Forelimb muscle (tissue), 1 donor: ENCODE measurements around the gene UBE2V1. TPM values are rescaled to one million over a fixed set of nuclear protein-coding genes. Genes with fewer than 3 reads are reported as not detected.
"Not testable (repeated sequence)": the region's sequence is repeated elsewhere in the genome, so short reads cannot be mapped to it uniquely, and the experiment has no call there.

Experiments used
- DNase-seq: peaks from one replicate; pipeline ENCODE4 v3.0.0-alpha.2; 2013; ENCODE audit warnings: low read depth
- polyA plus RNA-seq: library from polyadenylated mRNA; unstranded; fragments of 120-200 nt; gene quantifications from one replicate; pipeline ENCODE4 v1.2.1, GENCODE V29; 2013; ENCODE audit not compliant: insufficient read length

The UBE2V1 gene
- polyA plus RNA-seq, 1 donor = 110 TPM

DNA sequence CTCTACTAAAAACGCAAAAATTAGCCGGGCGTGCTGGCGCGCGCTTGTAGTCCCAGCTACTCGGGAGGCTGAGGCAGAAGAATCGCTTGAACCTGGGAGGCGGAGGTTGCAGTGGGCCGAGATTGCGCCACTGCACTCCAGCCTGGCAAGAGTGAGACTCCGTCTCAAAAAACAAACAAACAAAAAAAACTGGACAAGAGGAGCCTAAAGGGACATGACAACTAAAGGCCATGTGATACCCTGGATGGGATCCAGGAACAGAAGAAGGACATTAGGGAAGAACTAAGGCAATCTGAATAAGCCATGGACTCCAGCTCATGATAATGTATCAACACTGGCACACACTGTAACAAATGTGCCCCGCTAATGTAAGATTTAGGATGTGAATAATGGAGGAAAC lies 24.8 kb upstream of the UBE2V1 start:
- DNase-seq = not testable (repeated sequence)

DNA sequence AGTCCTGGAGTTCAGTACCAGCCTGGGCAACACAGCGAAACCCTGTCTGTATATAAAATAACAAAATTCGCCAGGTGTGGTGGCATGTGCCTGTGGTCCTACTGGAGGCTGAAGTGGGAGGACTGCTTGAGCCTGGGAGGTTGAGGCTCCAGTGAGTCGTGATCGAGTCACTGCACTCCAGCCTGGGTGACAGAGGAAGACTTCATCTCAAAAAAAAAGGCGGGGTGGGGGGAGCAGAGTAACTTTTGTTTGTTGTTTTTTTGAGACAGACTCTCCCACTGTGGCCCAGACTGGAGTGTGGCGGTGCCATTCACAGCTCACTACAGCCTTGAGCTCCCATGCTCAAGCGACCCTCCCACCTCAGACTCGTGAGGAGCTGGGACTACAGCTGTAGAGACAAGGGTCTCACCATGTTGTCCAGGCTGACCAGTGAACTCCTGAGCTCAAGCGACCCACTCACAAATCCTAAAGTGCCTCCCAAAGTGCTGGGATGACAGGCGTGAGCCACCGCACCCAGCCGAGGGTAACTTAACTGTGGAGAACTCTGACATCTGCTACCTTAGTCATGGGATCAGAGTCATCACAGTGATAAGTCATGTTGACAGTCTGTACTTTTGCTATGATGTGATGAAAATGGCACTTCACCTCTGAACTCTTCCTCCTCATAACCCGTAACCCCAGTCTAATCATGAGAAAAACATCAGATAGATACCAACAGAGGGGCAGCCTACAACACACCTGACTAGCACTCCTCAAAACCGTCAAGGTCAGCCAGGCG lies 24.1 kb upstream of the UBE2V1 start:
- DNase-seq = no peak

DNA sequence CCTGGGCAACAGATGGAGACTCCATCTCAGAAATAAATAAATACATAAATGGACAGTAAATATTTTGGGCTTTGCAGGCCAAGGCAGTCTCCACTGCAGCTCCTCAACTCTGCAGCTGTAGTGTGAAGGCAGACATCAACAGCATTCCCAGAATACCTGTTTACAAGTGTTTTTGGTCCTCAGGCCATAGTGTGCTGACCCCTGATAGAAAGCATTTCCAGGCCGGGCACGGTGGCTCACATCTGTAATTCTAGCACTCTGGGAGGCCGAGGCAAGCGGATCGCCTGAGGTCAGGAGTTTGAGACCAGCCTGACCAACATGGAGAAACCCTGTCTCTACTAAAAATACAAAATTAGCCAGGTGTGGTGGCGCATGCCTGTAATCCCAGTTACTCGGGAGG lies 22.2 kb upstream of the UBE2V1 start:
- not testable (repeated sequence) for DNase-seq

DNA sequence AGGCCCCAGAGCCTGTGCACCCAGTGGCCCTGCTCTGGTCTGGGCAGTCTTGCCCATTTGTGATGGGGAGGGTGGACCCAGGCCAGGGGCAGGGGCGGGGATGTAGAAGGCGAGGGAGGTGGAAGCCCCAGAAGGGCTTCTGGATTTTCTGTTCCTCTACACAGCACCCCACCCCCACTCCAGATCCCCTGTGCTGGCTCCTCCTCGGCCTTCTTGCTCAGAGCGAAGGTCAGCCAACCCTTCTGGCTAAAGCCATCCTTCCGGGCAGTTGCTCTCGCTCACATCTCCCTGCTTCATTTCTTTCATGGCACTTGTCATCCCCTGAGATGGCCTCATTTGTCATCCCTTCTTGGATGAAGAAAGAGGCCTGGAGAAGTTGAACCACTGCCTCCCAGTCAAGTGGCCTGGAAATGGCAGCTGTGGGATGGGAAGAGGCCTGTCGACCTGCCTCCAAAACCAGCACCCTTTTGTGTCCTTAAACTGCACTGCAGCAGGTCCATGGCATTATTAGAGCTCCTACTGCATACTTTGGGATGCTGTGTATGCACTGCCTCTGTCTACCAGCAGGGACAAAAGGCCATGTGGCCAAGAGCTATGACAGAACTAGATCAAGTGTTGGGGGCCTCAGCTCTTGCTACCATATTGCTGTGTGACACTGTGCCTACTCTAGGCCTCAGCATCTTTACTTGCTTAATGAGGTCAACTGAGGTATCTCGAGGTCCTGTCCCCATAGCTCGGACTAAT lies 20.7 kb upstream of the UBE2V1 start:
- DNase-seq = no peak

DNA sequence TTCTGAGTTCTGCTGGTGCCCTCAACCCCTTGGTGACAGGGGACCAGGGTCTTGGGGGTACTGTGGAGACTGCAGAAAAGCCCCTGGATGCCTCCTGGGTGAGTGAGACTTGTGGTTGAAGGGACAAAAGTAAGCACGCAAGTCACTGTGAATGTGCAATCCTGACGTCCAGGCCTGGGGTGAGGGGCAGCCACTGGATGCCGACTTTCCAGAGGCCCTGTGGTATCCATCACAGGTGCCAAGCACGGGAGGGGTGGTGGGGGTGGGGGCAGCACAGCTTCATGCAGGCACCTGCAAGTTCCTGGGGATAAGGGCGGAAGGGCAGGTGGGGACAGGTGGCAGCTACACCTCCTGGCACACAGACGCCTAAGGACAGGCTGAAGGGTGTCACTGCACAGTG lies 20.1 kb upstream of the UBE2V1 start:
- DNase-seq = no peak

DNA sequence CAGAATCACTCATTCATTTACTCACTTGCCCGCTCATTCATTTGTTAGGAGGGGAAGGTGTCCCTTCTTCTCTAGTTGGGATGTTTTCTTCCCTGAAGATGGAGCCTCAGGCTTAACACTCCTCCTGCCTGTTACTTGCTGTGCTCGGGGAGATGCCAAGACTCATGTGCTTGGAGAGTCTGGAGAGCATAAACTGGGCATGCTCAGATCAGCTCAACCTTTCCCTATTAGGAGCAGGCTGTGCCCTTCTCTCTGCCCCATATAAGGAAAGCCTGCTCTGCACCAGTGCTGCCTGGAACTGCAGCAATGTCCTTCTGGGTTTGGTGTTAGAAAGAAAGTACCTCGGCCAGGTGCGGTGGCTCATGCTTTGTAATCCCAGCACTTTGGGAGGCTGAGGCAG lies 18.0 kb upstream of the UBE2V1 start:
- no peak for DNase-seq

DNA sequence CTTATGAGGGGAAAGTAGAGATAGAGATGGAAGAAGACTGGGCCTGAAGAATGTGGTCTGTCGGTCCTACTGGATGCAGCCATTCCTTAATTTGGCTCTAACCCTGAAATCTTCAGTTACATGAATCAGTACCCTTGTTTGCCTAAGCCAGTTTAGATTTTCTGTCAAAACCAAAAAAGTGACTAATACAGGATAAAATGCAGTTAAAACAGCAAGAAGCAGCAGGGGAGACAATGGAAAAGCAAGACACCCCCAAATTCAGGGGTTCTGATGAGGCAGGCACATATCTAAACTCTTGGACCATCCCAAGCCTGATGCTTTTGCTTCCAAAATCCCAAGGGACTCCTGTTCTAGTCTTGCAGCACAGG lies 17.4 kb upstream of the UBE2V1 start:
- no peak for DNase-seq

DNA sequence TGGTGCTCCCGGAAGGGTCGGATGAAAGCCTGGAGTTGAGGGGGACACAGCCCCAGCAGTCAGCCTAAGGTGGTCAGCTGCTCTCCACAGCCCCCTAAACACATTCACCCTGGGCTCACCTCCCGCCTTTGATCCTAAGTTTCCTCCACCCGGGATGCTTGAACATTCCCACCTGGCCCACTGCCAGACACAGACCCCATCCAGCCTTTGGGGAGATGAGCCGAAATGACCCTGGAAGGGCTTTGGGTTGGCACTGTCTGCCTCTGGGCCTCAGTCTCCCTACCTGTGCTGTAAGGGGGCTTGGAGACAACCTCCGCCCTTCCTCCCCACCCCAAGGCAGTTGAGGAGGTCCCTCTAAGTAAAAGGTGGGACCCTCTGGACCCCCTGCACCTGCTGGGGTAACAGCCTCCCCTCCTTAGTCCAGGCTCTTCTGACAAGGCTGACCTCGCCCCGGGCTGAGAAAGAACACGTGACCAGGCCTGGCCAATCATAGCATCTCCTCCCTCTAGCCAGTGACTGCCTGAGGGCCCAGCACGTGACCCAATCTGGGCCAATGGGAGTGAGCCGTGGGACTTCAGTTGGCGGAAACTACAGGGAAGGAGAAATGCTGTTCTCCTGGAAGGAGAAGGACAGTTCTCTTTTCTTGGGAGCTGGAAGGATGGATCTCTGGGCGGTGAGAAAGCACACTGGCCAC lies 16.9 kb upstream of the UBE2V1 start:
- DNase-seq = no peak

DNA sequence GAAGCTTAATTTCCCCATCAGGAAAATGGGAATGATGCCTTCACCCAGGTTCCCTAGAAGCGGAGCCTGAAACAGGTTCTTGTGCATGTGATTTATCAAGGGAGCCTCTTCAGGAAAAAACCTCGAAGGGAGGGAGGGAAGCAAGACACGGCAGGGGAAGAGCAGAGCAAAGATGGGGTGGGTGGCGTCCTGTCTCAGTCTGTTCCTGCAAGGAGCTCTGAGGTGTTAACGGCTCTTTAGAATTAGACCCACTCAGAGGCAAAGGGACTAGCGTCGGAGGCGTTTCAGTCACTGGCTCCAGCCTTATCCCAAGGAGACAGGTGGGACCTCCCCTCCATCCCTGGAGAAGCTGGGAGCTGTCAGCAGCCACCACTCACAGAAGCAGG lies 15.6 kb upstream of the UBE2V1 start:
- DNase-seq = no peak

DNA sequence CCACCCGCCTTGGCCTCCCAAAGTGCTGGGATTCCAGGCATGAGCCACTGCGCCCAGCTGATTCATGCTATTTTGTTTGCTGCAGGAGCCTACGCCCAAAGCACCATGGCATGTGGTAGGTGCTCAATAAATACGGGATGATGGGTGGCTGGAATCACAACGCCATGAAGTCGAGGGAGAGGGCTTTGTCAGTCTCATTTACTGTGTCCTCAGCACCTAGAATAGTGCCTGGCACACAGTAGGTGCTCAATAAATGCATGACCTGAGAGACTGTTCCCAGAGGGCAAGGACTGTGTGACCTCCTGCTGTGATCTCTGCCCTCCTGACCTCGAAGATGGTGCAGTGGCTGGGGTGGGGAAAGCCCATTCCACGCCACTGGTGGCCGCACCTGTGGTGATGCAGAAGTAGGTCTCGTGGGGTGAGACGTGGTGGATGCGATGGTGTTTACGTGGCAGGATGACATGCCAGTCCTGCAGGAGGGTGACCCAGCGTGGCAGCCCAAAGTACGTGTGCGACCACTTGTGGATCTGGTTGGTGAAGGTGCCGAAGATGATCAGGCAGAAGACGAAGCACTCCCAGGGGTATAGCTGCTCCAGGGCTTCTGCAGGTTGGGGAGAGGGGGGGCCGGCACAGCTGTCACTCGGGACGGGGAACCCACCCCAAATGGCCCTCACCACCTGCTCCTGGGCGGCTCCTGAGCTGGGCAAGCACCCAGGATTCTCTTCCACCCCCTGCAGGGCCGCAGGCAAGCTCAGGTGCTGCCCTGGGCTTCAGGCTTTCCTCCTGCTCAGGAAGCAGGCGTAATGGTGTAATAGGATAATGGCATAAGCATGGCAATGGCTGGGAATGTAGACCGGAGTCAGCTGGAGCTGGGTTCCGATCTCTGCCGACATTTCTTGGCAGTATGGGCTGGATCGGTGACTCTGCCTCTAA lies 14.9 kb upstream of the UBE2V1 start:
- no peak for DNase-seq

DNA sequence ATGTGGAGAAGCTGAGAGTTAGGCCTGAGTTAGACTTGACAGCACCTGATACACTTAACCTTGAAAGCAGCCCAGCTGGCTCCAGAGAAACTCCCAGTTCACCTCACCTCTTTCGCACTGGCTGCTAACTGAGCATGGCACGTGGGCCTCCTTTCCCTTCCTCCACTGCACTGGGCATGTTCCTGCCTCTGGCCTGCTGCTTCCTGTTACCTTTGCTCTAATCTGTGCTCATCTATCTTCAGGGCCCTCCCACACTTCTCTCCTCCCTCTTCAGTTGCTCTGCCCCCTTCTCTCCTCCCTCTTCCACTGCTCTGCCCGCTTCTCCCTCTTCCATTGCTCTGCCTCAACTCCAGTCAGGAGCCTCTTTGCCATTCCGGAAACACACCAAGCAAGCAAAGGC lies 13.7 kb upstream of the UBE2V1 start:
- DNase-seq = no peak

DNA sequence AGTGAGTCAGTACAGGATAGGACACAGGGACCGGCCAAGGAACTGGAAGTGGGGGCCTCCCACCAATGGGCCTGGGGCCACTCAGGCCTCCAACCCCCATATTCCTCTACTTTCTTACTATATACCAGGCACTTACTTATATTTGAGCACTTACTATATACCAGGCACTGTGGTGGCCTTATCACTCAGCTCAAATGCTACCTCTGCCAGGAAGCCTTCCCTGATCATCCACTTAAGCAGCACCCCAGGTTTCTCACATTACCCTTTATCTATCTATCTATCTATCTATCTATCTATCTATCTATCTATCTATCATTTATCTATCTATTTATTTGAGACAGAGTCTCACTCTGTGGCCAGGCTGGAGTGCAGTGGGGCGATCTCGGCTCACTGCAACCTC lies 12.3 kb upstream of the UBE2V1 start:
- DNase-seq = no peak

DNA sequence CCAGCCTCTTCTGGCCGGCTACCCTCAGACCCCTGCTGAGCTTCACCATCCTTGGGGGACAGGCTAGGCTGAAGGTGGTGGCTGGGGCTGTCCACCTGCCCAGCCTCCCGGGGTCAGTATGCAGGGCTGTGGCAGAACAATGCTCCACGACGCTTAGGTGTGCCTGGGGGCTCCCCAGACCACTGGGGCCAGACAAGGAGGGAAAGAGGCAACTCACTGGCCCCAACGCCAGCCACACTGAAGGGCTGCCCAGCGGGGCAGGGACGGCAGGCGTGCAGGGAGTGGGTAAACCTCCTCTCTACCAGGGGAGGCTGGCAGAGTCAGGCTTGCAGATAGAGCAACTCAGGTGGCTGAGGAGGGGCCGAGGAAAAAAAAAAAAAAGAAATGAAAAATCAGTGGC lies 11.5 kb upstream of the UBE2V1 start:
- DNase-seq = no peak

DNA sequence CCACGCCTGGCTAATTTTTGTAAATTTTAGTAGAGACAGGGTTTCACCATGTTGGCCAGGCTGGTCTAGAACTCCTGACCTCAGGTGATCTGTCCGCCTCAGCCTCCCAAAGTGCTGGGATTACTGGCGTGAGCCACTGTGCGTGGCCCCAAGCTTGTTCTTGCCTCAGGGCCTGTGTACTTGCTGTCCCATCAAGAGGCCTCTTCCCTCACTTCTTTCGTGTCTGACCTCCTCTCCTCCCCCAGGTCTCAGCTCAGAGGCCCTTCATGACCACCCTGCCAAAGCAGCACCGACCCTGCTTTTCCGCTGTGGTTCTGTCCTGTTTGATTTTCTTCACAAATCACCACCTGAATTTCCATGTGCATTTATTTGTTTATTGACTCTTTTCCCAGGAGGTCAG lies 10.5 kb upstream of the UBE2V1 start:
- DNase-seq = no peak

DNA sequence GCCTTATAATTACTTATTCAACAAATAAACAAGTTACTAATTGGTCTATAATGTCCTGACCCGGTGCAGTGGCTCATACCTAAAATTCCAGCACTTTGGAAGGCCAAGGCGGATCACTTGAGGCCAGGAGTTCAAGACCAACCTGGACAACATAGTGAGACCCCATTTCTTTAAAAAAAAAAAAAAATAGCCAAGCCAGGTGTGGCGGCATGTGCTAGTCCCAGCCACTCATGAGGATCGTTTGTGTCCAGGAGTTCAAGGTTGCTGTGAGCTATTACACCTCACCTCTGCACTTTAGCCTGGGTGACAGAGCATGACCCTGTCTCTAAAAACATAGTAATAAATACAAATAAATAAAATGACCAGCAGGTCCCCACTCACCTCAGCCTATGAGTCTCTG lies 9.8 kb upstream of the UBE2V1 start:
- no peak for DNase-seq

DNA sequence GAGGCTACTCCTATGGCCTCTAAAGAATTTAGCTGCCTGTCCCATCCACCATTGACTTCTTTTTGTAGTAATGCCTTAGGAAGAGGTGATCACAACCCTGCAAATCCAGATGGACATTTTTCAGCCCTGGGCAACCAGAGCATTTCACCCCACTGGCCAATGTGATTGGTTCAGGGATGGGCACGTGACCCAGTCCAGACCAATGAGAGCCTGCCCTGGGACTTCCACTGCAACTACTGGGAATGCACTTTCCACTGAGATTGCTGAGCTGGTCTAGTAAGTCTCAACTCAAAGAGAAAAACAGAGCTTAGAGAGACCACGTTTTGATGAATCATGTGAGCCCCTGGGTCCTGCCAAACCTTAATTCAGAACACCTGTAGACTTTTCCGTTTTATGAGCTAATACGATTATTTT lies 8.9 kb upstream of the UBE2V1 start:
- DNase-seq = no peak

DNA sequence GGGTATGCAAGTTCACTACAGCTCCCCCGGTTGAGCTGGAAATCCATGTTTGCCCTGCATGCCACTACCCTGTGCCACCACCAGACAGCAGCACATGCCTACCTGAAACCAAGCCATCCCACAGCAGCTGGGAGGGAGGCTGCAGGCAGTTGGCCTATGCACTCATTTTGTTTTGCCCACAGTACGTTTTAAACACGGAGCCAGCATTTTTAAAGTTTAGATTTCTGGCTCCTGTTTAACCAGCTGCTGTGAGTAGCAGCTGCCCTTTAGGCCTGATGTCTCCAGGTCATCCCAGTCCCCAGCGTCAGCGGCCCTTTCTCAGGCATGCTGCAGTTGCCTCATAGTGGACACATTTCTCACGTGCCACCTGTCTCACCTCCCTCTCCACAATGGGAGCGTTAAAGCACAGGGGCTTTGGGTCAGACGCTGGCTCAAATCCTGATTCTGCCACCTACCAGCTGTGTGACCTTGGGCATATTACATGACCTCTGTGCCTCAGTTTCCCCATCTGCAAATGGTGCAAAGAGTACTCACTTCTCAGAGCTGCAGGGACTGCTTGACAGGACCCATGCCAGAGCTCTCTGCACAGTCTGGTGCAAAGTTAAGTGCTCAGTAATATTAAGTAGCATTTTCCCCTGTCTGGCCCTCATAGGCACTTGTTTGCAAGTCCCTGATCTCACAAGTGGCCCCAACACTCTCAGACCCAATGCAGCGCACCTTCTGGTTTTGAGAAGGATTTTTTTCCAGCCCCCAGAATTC lies 8.2 kb upstream of the UBE2V1 start:
- no peak for DNase-seq

DNA sequence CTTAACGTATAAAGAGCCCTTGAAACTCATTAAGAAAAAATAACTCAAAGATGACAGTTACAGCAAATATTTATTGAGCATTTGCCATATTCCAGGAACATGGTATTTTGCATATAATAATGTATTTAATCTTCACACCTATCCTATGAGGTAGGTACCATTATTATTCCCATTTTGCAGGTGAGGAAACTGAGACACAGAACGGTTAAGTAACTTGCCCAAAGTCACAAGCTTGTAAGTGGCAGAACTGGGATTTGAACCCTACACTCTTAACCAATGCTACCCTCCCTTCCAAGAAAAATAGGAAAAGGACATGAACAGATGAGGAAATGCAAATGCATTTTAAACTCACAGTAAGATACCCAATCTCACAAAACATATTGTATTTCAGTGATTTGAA lies 5.3 kb upstream of the UBE2V1 start:
- DNase-seq = no peak

DNA sequence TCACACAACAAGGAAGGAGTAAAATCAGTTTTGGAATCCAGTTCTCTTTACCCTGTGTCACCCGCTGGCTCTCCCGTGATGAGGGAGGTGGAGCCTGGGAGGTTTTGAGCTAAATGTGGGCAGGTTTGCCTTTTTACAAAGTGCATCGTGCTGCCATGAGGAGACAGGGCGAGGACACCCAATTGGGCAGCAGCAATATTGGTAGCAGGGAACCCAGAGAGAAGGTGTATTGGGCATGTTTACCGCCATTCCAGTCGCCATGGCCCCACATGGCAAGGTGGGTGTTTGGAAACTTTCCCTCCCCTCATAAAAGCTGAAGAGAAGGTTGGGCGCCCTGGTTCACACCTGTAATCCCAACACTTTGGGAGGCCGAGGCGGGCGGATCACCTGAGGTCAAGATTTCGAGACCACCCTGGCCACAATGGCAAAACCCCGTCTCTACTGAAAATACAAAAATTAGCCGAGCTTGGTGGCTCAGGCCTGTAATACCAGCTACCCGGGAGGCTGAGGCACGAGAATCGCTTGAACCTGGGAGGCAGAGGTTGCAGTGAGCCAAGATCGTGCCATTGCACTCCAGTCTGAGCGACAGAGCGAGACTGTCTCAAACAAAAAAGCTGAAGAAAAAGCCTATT lies 3.5 kb upstream of the UBE2V1 start:
- DNase-seq = no peak

DNA sequence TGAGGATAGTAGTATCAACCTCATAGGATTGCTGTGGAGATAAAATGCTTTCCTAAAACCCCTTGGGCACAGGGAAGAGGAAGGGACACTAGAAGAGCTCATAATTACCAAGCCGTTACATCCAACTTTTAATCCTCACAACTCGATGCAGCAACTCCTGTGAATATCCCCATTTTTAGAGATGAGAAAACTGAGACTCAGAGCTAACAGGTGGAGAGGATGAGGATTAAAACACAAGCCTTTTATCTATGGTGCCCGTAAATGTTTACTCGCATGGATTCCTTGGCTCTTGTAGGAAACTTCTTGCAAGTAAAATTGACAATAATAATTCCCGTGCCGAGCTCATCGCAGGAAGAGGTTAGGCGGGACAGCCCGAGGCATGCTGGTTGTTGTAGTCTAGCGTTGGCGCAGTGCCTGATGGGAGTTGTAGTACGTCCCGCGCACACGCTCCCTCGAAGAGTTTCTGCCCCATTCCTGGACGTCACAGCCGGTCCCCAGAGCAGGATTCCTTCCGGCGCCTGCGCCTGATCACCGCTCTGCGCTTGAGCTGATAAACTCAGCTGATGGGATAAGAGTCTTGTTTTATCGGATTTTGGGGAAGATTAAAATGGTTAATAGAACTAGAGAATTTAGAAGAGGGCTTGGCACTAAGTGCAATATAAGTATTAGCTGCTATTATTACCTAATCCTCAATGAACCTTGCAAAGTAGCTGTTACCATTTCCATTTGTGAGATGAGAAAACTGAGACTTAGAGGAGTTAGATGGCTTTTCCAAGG lies 2.8 kb upstream of the UBE2V1 start:
- DNase-seq = peak; percentile 99
